Measurements from ENCODE around the gene AMH.

AMH gene

DNA sequence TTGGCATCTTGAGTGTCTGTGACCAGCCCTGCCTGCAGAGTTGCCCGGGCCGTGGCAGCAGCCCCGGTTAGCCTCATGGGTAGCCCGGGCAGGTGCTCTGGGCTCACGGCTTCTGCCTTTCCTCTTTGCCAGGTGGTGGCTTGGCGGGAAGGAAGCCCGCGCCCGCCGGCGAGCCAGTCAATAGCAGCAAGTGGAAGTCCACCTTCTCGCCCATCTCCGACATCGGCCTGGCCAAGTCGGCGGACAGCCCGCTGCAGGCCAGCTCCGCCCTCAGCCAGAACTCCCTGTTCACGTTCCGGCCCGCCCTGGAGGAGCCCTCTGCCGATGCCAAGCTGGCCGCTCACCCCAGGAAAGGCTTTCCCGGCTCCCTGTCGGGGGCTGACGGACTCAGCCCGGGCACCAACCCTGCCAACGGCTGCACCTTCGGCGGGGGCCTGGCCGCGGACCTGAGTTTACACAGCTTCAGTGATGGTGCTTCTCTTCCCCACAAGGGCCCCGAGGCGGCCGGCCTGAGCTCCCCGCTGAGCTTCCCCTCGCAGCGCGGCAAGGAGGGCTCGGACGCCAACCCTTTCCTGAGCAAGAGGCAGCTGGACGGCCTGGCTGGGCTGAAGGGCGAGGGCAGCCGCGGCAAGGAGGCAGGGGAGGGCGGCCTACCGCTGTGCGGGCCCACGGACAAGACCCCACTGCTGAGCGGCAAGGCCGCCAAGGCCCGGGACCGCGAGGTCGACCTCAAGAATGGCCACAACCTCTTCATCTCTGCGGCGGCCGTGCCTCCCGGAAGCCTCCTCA, 22.9 kb upstream of the AMH start:
- H3K4me3 ChIP-seq (ENCODE audit: low read depth, low read length): no peak overlapping the region

DNA sequence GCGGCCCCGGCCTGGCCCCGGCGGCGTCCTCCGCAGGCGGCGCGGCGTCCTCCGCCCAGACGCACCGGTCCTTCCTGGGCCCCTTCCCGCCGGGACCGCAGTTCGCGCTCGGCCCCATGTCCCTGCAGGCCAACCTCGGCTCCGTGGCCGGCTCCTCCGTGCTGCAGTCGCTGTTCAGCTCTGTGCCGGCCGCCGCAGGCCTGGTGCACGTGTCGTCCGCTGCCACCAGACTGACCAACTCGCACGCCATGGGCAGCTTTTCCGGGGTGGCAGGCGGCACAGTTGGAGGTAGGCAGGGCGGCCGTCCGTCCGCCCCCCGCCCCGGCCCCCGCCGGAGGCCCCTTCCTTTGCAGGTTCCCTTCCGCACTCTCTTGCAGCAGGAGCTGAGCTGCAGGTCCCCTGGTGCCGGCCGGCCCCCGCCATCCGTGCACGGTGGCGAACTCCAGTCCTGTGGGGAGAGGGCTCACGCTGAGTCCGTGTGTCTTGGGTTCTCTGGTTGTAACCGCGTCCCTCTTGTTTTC, 22.2 kb upstream of the AMH start:
- no peak for DNase-seq (ENCODE audit: low read depth)
- TF ChIP-seq, protein P1, sequence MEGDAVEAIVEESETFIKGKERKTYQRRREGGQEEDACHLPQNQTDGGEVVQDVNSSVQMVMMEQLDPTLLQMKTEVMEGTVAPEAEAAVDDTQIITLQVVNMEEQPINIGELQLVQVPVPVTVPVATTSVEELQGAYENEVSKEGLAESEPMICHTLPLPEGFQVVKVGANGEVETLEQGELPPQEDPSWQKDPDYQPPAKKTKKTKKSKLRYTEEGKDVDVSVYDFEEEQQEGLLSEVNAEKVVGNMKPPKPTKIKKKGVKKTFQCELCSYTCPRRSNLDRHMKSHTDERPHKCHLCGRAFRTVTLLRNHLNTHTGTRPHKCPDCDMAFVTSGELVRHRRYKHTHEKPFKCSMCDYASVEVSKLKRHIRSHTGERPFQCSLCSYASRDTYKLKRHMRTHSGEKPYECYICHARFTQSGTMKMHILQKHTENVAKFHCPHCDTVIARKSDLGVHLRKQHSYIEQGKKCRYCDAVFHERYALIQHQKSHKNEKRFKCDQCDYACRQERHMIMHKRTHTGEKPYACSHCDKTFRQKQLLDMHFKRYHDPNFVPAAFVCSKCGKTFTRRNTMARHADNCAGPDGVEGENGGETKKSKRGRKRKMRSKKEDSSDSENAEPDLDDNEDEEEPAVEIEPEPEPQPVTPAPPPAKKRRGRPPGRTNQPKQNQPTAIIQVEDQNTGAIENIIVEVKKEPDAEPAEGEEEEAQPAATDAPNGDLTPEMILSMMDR (conservative IDR thresholded peaks at IDR 0.05; ENCODE audit: low read depth, low read length): no peak
- H3K4me3 ChIP-seq (ENCODE audit: low read depth, low read length): no peak overlapping the region

More for the DNA sequence above, 22.9 kb upstream of the AMH start:
- TF ChIP-seq, protein P1 (conservative IDR thresholded peaks at IDR 0.05; ENCODE audit: low read depth, low read length): no peak
- DNase-seq (ENCODE audit: low read depth): no peak

DNA sequence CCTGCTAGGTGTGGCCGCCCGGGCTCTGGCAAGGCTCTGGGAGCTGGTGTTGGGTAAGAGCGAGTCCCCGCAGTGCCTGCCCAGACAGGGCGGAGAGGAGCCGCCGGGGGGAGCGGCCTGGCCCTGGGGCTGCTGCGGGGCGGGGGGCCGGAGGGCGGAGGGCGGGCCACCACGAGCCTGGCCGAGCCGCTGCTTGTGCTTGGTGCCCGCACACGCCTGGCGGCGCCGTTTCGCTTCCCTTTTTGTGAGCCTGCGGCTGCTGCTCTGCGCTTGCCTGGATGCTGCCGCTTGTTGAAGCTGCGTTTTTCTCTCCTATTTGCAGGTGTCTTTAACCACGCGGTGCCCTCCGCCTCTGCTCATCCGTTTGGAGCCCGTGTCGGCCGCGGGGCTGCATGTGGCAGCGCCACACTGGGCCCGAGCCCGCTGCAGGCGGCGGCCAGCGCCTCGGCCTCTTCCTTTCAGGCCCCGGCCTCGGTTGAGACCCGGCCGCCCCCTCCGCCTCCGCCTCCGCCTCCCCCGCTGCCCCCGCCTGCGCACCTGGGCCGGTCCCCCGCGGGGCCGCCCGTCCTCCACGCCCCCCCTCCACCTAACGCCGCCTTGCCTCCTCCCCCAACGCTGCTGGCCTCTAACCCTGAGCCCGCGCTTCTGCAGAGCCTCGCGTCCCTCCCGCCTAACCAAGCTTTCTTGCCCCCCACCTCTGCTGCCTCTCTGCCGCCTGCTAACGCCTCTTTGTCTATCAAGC, 21.5 kb upstream of the AMH start:
- TF ChIP-seq, protein P1 (conservative IDR thresholded peaks at IDR 0.05; ENCODE audit: low read depth, low read length): no peak
- H3K4me3 ChIP-seq (ENCODE audit: low read depth, low read length): no peak overlapping the region
- no peak for DNase-seq (ENCODE audit: low read depth)

DNA sequence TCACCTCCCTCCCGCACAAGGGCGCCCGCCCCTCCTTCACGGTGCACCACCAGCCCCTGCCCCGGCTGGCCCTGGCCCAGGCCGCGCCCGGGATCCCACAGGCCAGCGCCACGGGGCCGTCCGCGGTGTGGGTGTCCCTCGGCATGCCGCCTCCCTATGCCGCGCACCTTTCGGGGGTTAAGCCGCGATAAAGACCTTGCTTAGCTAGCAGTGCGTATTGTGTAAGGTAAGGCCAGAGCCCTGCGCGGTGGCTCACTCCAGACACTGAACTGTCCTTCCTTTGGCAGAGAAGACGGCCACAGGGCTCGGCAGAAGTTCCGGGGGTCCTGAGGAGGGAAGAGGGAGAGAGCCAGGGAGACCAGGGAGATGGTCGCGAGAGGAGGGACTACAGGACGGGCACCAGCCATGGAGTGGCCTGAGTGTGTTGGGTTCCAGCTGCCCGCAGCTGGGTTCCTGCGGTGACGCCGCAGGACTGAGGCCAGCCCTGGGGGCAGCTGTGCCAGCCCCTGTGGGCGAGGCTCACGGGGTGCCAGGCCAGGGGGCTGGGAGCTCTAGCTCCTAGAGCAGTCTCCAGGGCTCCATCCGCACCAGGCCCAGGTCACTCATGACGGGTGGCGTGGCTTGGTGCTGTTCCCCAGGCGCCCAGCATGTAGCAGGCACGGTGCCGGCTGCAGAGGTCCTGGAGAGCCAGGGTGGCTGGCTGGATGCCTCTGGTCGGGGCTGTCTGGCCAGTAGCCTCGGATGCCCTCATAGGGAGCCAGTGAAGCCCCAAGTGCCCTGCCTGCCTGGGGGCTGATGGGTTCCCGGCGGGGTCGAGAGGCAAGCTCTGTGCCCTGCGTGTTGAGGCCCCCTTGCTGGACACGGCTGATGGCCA, 20.7 kb upstream of the AMH start:
- TF ChIP-seq, protein P1 (conservative IDR thresholded peaks at IDR 0.05; ENCODE audit: low read depth, low read length): no peak
- no peak overlapping the region for H3K4me3 ChIP-seq (ENCODE audit: low read depth, low read length)
- DNase-seq (ENCODE audit: low read depth): no peak

DNA sequence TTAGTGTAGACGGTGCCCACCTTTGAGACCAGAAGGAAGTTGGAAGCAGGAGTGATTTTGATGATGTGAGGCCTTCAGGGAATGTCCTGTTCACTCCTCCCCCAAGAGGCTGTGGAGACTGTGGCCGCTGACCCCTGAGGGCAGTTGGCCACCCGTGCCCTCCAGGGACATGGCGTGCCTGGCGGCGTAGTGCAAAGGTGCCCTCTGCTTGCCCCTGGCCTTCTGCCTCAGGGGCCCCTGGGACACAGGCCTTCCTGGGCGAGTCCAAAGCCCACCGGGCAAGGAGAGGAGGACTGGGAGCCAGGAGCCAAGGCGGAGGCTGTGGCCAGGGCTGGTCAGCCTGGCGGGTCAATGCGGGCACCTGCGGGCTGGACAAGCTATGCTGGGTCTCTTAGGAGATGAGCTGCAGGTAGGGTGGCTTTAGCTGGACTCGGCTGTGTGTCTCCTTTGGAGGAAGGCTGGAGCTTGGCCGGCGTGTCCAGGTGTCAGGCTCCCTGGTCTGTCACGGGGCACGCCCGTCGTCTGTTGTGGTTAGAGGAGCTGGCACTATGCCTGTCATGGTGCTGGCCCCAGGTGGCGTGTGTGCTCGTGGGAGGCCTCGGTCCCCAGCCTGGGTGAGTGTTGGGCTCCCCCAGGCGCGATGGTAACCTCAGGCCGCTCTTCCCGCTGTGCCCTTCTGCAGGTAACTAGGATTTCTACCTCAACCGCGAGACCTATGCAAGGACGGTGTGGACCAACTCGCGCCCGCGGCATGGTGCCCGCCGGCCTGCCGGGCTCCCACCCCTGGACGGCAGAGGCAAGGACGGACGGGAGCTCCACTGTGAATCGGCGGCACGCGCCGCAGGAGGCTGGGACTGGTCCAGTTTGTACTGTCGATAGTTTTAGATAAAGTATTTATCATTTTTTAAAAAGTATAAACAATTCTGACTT, 19.8 kb upstream of the AMH start:
- TF ChIP-seq, protein P1 (conservative IDR thresholded peaks at IDR 0.05; ENCODE audit: low read depth, low read length): no peak
- DNase-seq (ENCODE audit: low read depth): no peak
- no peak overlapping the region for H3K4me3 ChIP-seq (ENCODE audit: low read depth, low read length)

Measured in choroid plexus epithelial cell (primary cell).